HG02981 (cell line): ENCODE results near the gene LIPT1.
"Not testable (repeated sequence)": the region's sequence is repeated elsewhere in the genome, so short reads cannot be mapped to it uniquely, and the experiment has no call there.

Source experiments
- ATAC-seq: cut with Tn5 transposase; IDR thresholded peaks from one replicate; pipeline ENCODE4 v1.9.1; 2021; ENCODE audit warnings: mild to moderate bottlenecking, moderate library complexity; ENCODE audit not compliant: unreplicated experiment

The LIPT1 gene

DNA sequence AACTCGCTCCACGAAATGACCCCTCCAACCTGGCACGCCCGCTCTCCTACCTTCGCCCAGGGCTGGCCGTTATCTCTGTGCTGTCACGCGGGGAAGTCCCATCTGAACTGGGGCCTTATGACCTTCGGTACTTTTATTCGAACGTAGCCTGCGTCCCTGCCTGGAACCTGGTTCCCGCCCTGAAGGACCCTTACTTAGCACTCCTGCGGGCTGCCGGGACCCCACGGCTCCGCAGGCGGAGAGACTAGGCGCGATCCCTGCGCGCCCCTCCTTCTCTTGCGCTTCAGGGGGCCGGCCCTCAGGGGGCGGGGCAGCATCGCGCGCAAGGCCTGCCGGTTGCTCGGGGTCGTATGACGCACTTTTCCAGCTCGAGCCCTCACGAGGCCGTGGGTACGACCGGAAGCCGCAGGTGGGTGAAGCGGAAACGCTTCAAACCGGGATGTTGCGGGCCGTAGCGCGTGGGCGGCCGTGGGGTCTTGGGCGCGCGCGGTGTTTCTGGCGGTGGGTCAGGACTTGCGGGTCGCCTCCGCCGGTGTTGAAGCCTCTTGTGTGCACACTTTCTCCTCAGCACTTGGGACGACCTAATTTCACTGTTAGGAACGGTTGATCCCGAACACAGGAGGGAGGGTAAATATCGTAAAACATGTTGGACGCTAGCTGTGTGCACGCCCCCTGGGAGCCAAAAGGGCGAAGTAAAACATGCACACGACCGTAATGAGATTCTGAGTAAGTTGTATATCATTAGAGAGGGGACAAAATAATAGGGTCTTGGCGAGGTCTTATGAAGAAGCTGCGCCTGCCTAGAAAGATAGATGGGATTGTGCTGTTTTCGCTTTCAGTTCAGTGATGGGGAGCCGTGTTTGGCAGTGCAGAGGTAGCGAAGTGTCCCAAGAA is at the start of gene LIPT1, which contains the start of gene TSGA10:
Gene LIPT1 (plus strand): TSS at position 325 of the 894 bp plus-strand sequence. CDS start 6,991 bp downstream, outside the sequence.
Gene TSGA10 (minus strand): TSS at position 300 of the 894 bp plus-strand sequence. CDS start 45,503 bp downstream, outside the sequence.
- ATAC-seq: peak; percentile 94

DNA sequence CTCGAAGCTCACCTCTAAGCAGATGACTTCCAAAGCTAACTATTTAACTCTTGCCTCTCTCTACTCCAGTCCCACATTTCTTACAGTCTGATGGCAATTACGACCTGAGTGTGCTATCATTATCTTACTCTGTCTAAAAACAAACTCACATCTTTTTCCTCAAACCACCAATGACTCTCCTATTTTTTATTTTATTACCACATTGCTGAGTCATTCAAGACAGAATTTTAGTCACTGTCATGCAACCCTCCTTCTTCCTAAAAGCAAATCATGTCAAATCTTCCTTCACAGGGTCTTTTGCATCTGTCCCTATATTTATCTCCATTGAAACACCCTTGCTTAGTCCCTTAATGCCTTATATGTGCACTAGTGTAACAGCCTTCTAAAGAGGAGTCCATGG is 47.9 kb upstream of the LIPT1 start:
- ATAC-seq: no peak

DNA sequence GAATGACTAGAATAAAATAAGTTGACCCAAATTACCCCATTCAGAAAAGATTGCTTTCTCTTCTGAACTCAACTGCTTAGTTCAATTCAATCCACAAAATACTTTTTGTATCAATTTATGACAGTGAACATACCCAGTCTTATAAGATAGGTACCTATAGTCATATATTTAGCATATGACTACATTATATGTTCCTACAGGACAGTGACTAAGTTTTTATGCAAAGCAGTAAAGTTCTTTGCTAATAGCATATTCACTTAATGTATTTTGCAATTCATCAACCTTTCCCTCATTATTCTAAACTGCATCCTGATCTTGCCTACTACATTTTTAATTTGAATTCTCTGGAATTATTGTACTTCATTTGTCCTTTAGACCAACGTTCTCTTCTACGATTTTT is 43.5 kb upstream of the LIPT1 start:
- ATAC-seq: no peak

GRCh38 chr2:99111945-99112344 is 42.8 kb upstream of the LIPT1 start:
- ATAC-seq: no peak

DNA sequence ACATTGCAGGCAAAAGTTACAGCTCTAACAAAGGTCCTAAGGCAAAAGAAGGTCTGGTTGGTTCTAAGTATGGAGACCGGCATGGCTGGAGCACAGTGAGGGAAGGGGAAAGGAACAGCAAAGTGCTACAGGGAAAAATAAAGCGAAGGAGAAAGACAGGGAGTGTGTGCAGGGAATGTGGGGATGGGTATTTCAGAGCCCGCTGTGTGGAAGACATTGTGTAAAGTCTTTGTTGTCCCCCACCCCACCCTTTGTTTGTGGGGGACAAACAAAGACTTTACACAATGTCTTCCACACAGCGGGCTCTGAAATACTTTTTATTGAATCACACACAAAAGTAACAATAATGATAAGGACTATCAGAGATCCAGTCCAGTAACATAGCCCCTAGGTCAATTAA is 42.1 kb upstream of the LIPT1 start:
- ATAC-seq: no peak

DNA sequence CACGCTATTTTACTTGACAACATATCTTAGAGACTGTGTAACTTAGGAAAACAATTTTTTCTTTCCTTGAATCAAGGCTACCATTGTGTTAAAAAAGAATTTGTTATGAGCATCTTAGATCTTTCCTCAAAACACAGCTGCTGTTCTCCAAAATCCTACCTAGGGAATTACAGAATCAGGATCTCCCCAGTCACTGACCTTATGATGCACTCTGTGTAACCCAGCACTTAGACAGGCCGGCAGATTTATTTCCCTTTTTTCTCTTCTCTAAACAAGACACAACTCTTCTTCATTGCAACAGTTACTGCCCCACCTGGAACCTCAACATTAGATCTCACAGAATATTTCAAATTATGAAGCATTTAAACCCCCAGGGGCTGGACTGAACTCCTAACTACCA is 26.8 kb upstream of the LIPT1 start:
- ATAC-seq: no peak

GRCh38 chr2:99135044-99135556 is 19.7 kb upstream of the LIPT1 start:
- not testable (repeated sequence) for ATAC-seq

DNA sequence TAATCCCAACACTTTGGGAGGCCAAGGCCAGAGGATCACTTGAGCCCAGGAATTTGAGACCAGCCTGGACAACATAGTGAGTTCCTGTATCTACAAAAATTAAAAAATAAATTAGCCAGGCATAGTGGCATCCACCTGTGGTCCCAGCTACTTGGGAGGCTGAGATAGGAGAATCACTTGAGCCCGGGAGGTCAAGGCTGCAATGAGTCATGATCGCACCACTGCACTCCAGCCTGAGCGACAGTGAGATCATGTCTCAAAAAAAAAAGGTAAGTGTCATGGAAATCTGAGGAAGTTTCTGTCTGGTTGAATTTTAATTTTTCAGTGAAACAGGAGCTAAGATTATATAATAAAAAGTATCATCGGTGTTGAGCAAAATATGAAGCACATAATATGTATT is 15.8 kb upstream of the LIPT1 start:
- no peak for ATAC-seq

- no peak for ATAC-seq
These were observed 14.5 kb upstream of the LIPT1 start for GRCh38 chr2:99140056-99140859.

GRCh38 chr2:99140860-99141109 is 14.0 kb upstream of the LIPT1 start:
- peak; percentile 18 for ATAC-seq

DNA sequence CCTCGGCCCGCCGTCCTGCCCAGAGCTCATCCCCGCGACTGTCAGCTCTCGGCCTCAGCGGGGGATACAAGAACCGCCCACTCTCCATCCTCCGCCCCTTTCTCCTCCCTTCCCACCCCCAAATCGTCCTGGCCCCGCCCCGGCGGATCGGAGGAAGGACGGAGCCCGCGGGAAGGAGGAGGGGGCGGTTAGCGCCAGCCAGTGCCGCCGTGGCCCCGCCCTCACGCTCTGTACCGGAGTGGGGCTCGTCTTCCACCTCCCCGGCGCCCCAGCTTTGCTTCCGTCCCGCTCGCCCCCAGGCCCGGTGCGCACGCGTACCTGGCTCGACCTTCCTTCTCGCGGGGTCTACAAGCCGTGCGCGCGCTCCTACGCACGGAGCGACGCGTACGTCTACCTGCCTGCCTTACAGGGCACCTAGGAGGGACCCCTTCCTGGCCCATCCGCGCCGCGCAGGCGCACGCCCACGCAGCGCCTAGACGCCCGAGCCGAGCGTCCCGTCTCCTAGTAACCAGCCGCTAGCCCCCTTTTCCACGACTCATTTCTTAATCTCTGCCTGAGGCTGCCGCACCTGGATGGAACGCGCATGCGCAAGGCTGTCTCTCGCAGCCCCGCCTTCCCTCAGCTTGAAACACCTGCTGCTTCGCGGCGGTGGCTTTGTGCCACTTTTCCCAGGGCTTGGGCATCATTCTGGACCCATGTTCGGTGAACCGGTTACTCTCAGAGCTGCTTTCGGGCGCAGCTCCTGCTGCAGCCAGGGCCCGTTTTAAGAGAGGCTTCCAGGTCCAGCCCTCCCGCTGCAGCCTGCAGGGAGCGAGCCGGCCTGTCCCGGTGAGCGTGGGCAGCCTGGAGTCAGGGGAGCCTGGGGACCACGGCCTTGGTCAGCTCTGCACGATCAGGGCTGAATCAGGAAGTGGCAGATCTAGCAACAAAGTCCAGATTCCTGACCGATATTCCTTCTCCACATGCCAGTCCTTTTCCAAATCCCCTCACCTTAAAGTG is 13.4 kb upstream of the LIPT1 start, which contains the start of gene C2orf15:
Gene C2orf15 (plus strand): TSS at position 598 of the 999 bp plus-strand sequence. CDS start 8,852 bp downstream, outside the sequence.
- peak; percentile 83 for ATAC-seq

- ATAC-seq: no peak
These were observed 4.1 kb upstream of the LIPT1 start for GRCh38 chr2:99150706-99151105.

DNA sequence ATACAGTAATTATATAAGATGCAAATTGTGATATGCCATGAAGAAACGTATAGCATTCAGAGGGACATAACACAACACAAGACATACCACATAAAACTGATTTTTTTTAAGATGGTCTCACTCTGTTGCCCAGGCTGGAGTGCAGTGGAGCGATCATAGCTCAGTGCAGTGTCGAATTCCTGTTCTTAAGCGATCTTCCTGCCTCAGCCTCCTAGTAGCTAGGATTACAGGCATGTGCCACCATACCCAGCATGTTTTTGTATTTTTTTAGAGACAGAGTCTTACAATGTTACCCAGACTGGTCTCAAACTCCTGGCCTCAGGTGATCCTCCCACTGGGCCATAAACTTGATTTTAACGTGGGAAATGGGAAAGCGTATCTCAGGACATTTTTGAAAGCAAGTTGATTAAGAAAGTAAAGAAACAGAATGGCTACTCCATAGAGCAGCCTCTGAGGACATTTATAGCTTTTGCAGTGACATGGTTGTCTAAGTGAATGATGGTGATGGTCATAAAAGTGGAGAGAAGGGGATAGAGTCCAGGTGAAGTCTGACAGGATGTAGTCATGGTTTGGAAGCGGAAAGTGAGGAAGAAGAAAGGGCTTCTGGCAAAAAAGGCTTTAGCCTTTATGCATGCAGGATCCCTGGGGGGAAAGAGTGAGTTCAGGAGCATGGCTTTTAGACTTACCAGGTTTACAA is 2.4 kb upstream of the LIPT1 start:
- no peak for ATAC-seq

DNA sequence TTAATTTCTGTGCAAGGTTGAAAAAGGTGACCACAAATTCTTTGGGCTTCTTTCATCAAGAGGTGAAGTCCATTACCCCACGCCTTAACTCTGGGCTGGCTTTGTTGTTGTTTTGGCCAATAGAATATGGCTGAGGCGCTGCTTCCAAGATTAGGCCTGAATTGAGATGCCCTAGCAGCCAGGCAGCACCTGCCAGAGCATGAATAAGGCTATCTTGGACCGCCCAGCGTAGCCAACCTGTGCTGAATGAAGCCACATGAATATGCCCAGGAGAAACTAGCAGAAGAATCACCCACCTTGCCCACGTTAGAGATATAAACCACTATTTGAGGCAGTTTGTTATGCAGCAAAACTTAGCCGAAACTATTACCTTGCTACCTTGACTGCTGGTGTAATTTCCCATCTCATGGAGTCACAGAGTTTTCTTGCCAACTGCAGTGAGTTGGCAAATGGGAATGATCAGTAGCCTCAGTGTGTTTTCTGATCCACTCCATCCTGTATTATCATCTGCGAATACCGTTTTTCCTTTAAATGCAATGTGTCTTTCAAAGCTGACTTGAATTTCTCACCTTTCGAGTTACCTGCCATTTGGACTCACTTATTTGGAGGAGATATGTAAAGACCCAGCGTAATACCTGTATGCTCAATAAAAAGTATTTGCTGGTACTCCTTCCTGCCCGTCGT is 704 bp upstream of the LIPT1 start:
- ATAC-seq: no peak

GRCh38 chr2:99156891-99157290 is 2.1 kb downstream of the LIPT1 start:
- ATAC-seq: no peak

GRCh38 chr2:99158599-99158998 is 3.8 kb downstream of the LIPT1 start:
- ATAC-seq: no peak

GRCh38 chr2:99159594-99159993 is 4.8 kb downstream of the LIPT1 start:
- ATAC-seq: no peak

DNA sequence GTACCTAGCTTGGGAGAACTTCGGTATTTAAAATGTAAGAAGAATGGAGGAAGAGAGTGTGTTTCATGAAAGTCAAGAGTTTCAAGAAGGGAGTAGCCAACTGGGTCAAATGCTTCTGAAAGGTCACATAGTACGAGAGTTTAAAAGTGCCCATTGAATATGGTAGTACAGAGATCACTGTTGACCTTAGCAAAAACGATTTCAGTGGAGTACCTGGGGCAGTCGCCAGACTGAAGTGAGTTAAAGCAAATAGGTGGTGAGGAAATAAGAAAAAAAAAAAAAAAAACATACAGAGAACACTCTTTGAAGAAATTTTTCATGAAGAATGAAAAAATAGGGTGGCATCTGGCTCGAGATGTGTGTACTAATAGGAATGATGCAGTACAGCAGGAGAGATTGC is 11.5 kb downstream of the LIPT1 start:
- no peak for ATAC-seq

GRCh38 chr2:99169534-99169933 is 14.8 kb downstream of the LIPT1 start:
- ATAC-seq: no peak
